NT2/D1 (cell line): ENCODE results near the gene COL1A1.

Experiments used
- YY1 ChIP-seq: IDR thresholded peaks from 2 replicates; pipeline ENCODE4 v1.6.1; 2011; ENCODE audit not compliant: insufficient read length, insufficient read depth
- ZNF274 ChIP-seq: IDR thresholded peaks from 2 replicates; pipeline ENCODE4 v1.6.1; 2011; ENCODE audit warnings: mild to moderate bottlenecking, low read depth, low read length

GRCh38 chr17:50165066-50165465 is 36.4 kb downstream of the COL1A1 start:
- TF ChIP-seq ZNF274 (no peak), YY1 (no peak)
